Hepatocyte (in vitro differentiated cells): ENCODE results near the gene KCNQ1. TPM values are rescaled to one million over a fixed set of nuclear protein-coding genes. Genes with fewer than 3 reads are reported as not detected.

Source experiments
- DNase-seq: peaks from one replicate; pipeline ENCODE4 v3.0.0-alpha.2; 2016; ENCODE audit warnings: low spot score
- H2AFZ ChIP-seq: fragments of 200-600 bp; sonication (generic); 2 replicates; pipeline ENCODE4 v1.6.0; 2016; ENCODE audit warnings: antibody characterized with exemption, mild to moderate bottlenecking
- H3K27ac ChIP-seq: fragments of 200-600 bp; sonication (generic); 2 replicates; pipeline ENCODE4 v1.5.1; 2016; ENCODE audit warnings: mild to moderate bottlenecking
- H3K27me3 ChIP-seq: fragments of 200-600 bp; sonication (generic); 2 replicates; pipeline ENCODE4 v1.6.1; 2016
- H3K36me3 ChIP-seq: fragments of 200-600 bp; sonication (generic); replicated peaks from 2 replicates; pipeline ENCODE4 v1.5.1; 2016; ENCODE audit warnings: low read depth; ENCODE audit not compliant: insufficient read depth
- H3K4me1 ChIP-seq: fragments of 200-600 bp; sonication (generic); 2 replicates; pipeline ENCODE4 v1.5.1; 2016; ENCODE audit warnings: mild to moderate bottlenecking, moderate library complexity; ENCODE audit not compliant: insufficient read depth
- H3K4me2 ChIP-seq: fragments of 200-600 bp; sonication (generic); 2 replicates; pipeline ENCODE4 v1.6.0; 2016
- H3K4me3 ChIP-seq: fragments of 200-600 bp; sonication (generic); 2 replicates; pipeline ENCODE4 v1.5.1; 2016; ENCODE audit warnings: mild to moderate bottlenecking
- H3K79me2 ChIP-seq: fragments of 200-600 bp; sonication (generic); 2 replicates; pipeline ENCODE4 v1.6.0; 2017; ENCODE audit warnings: mild to moderate bottlenecking
- H3K9me2 ChIP-seq: fragments of 200-600 bp; sonication (generic); replicated peaks from 2 replicates; pipeline ENCODE4 v1.6.0; 2017; ENCODE audit warnings: mild to moderate bottlenecking; ENCODE audit not compliant: insufficient read depth
- H3K9me3 ChIP-seq: fragments of 200-600 bp; sonication (generic); 2 replicates; pipeline ENCODE4 v1.5.1; 2016; ENCODE audit warnings: low read depth, mild to moderate bottlenecking
- H4K20me1 ChIP-seq: fragments of 200-600 bp; sonication (generic); 2 replicates; pipeline ENCODE4 v1.6.0; 2016; ENCODE audit warnings: mild to moderate bottlenecking; ENCODE audit not compliant: insufficient read depth, poor library complexity, severe bottlenecking
- EZH2 ChIP-seq: fragments of 200-600 bp; sonication (generic); IDR thresholded peaks from 2 replicates; pipeline ENCODE4 v1.6.1; 2016; ENCODE audit warnings: antibody characterized with exemption, mild to moderate bottlenecking, borderline replicate concordance
- EZH2phosphoT487 ChIP-seq: fragments of 200-600 bp; sonication (generic); IDR thresholded peaks from one replicate; pipeline ENCODE4 v1.6.1; 2018; ENCODE audit warnings: antibody characterized with exemption, mild to moderate bottlenecking, low read depth, moderate library complexity; ENCODE audit not compliant: unreplicated experiment, severe bottlenecking
- WGBS: methylation state at CpG from one replicate; pipeline ENCODE4 v1.1.6; 2016; ENCODE audit warnings: low lambda C conversion rate; ENCODE audit errors: missing lambda C conversion rate; 5-methylcytosine and 5-hydroxymethylcytosine counted together
- polyA plus RNA-seq: library from polyadenylated mRNA; unstranded; fragments of >200 nt; fragmentation: Nextera tagmentation; extraction: Ambion mirVana; gene quantifications from 2 replicates; pipeline ENCODE4 v1.2.1, GENCODE V29; 2016
- total RNA-seq: library from RNA; depleted of rRNA; stranded (reverse); fragments of >200 nt; gene quantifications from 2 replicates; pipeline ENCODE4 v1.2.3, GENCODE V29; 2014
- TF ChIP-seq, protein P1 (sequence below): fragments of 200-600 bp; sonication (generic); IDR thresholded peaks from 2 replicates; pipeline ENCODE4 v1.5.1; 2016; ENCODE audit warnings: antibody characterized with exemption, mild to moderate bottlenecking; ENCODE audit not compliant: poor library complexity

Gene KCNQ1
- total and polyA plus RNA-seq, 2 experiments from 2014 or later: 1.8 to 6.4 TPM

DNA sequence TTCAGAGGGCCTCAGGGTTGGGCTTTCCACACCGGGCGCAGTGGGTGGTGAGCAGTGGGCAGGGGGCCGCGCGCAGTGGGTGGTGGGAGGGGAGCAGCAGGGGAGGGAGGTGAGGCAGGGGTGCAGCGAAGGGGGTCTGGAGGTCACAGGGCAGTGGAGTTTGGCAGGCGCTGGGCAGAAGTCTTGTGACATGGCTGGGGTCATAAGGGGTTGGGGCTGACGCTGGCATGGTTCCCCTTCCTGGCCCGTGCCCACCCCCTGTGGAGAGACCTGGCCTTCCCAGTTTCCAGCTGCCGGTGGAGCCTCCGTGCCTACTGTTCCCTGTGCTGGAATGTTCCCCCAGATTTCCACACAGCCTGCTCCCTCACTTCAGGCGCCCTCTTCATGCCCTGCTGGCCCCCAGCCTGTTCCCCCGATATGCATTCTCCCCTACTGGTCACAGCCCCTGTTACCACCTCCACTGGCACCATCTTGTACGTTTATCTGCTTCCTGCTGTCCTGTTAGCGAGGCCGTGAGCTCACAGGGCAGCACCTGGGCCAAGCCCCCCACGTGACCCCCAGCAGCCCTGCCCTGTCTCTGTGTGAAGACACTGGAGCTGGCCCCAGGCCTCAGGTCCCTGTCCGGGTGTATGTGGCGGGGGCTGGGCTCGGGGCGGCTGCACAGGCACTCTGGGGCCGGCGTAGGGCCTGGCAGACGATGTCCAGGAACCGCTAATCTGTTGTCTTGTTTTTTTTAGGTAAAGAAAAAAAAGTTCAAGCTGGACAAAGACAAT lies 143.4 kb downstream of the KCNQ1 start:
- no peak for TF ChIP-seq EZH2phosphoT487
- TF ChIP-seq, protein P1, sequence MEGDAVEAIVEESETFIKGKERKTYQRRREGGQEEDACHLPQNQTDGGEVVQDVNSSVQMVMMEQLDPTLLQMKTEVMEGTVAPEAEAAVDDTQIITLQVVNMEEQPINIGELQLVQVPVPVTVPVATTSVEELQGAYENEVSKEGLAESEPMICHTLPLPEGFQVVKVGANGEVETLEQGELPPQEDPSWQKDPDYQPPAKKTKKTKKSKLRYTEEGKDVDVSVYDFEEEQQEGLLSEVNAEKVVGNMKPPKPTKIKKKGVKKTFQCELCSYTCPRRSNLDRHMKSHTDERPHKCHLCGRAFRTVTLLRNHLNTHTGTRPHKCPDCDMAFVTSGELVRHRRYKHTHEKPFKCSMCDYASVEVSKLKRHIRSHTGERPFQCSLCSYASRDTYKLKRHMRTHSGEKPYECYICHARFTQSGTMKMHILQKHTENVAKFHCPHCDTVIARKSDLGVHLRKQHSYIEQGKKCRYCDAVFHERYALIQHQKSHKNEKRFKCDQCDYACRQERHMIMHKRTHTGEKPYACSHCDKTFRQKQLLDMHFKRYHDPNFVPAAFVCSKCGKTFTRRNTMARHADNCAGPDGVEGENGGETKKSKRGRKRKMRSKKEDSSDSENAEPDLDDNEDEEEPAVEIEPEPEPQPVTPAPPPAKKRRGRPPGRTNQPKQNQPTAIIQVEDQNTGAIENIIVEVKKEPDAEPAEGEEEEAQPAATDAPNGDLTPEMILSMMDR: no peak
- no peak for TF ChIP-seq EZH2
- Histone ChIP-seq H3K9me2 (no peaks in the 10 kb centered on the region), H3K27me3 (no peaks in the 10 kb centered on the region), H3K79me2 (no peaks in the 10 kb centered on the region), H3K4me3 (no peak overlapping the region), H3K27ac (no peak overlapping the region), H3K9me3 (no peaks in the 10 kb centered on the region), H3K4me1 (no peaks in the 10 kb centered on the region), H3K36me3 (no peaks in the 10 kb centered on the region), H4K20me1 (no peaks in the 10 kb centered on the region), H3K4me2 (no peak overlapping the region), H2AFZ (no peak overlapping the region)
- WGBS: 83% methylated on average over 21 of the region's 25 CpGs
- DNase-seq: peak; percentile 3

DNA sequence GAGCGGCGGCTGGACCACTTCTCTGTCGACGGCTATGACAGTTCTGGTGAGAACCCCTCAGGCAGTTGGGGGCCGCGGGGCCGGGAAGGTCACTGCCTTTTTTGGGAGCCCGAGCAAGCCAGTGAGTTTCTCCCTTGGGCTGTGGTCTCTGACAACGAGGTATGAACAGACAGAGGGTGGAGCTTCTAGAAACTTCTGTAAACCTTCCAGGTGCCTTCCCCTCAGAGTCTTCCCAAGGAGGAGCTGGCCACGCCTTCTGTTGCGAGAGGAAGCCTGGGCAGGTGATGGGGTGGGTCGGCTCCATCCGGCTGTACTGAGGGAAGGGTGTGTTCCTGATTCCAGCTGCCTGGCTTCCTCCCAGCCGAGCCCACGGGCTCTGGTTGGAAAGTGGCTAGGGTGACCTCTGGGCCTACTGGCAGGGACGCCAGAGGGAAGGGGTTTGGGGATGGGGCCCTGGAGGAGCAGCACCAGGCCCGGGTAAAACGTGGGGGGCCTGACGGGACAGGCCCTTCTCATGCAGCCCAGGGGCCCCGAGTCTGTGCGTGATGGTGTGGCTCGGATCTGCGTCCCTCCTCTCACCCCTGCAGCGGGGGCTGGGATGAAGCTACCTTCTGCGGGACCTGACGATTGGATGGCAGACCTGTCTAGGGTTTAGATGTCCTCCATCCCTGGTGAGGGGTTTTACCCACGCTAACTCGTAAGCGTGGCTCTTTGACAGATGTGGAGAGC lies 144.2 kb downstream of the KCNQ1 start:
- Histone ChIP-seq H3K9me3 (no peaks in the 10 kb centered on the region), H2AFZ (no peak overlapping the region), H3K79me2 (no peaks in the 10 kb centered on the region), H3K4me1 (no peaks in the 10 kb centered on the region), H3K9me2 (no peaks in the 10 kb centered on the region), H3K4me2 (no peak overlapping the region), H4K20me1 (no peaks in the 10 kb centered on the region), H3K36me3 (no peaks in the 10 kb centered on the region), H3K4me3 (no peak overlapping the region), H3K27me3 (no peaks in the 10 kb centered on the region), H3K27ac (no peak overlapping the region)
- WGBS: 88% methylated on average over 29 of the region's 29 CpGs
- no peak for TF ChIP-seq EZH2
- TF ChIP-seq, protein P1: no peak
- DNase-seq: peak; percentile 10

DNA sequence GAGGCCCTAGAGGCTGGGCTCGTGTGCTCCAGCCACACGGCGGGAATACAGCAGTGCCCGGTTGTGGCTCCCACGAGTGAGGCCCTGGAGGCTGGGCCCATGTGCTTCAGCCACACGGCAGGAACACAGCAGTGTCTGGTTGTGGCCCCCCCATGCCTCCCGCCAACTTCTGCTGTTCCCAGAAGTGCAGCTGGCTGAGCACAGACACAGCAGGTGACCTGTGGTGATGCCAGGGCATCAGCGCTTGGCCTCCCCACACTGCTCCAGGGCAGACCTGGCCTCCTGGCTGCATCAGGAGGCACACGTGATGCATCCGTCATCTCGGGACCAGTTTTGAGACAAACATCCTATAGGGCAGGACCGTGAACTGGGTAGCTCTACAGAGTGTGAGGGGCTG lies 144.7 kb downstream of the KCNQ1 start:
- H3K9me3 ChIP-seq: no peaks in the 10 kb centered on the region
- no peaks in the 10 kb centered on the region for H4K20me1 ChIP-seq
- DNase-seq: peak; percentile 3
- H3K4me2 ChIP-seq: no peak overlapping the region
- H3K4me3 ChIP-seq: no peak overlapping the region
- no peaks in the 10 kb centered on the region for H3K36me3 ChIP-seq
- H3K4me1 ChIP-seq: no peaks in the 10 kb centered on the region
- H3K79me2 ChIP-seq: no peaks in the 10 kb centered on the region
- no peaks in the 10 kb centered on the region for H3K27me3 ChIP-seq
- no peak overlapping the region for H2AFZ ChIP-seq
- no peaks in the 10 kb centered on the region for H3K9me2 ChIP-seq
- no peak overlapping the region for H3K27ac ChIP-seq
- TF ChIP-seq, protein P1: no peak
- WGBS: 96% methylated on average over 12 of the region's 12 CpGs
